Breast epithelium (tissue), 3 donors: ENCODE results near the gene ELMO1.

Source experiments
- POLR2A ChIP-seq: fragments of 450-650 bp; IDR thresholded peaks from one replicate; pipeline ENCODE4 v1.6.1; 2016; ENCODE audit warnings: antibody characterized with exemption, mild to moderate bottlenecking, moderate library complexity
- TF ChIP-seq, protein P1 (sequence below), 3 donors: fragments of 450-650 bp; IDR thresholded peaks; one replicate each; pipeline ENCODE4 v1.5.1; 2016 to 2017; ENCODE audit warnings: antibody characterized with exemption in 3 of 3, mild to moderate bottlenecking in 3 of 3, moderate library complexity in 3 of 3

DNA sequence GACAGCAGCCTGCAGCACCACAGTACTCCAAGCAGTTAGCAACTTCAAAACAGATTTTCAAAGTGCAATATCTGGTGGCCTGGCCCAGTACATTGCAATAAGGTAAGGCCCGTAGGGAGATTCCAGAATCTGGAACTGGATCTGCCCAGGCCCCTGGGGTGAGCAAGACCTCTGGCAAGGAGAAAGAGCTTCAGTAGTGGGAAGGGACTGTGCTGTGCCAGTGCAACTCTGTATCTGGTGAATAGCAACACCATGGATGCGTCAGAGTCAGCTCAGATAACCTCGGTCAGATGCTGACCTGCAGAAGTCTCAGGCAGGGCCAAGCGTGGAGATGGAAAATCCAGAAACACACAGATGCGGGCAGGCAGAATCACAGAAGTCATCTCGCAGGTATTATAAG is 30.3 kb downstream of the ELMO1 start:
- TF ChIP-seq POLR2A, result no peak
- TF ChIP-seq, protein P1, sequence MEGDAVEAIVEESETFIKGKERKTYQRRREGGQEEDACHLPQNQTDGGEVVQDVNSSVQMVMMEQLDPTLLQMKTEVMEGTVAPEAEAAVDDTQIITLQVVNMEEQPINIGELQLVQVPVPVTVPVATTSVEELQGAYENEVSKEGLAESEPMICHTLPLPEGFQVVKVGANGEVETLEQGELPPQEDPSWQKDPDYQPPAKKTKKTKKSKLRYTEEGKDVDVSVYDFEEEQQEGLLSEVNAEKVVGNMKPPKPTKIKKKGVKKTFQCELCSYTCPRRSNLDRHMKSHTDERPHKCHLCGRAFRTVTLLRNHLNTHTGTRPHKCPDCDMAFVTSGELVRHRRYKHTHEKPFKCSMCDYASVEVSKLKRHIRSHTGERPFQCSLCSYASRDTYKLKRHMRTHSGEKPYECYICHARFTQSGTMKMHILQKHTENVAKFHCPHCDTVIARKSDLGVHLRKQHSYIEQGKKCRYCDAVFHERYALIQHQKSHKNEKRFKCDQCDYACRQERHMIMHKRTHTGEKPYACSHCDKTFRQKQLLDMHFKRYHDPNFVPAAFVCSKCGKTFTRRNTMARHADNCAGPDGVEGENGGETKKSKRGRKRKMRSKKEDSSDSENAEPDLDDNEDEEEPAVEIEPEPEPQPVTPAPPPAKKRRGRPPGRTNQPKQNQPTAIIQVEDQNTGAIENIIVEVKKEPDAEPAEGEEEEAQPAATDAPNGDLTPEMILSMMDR (IDR thresholded peaks at IDR 0.05), result no peak
